GM19463 (cell line): ENCODE results near the gene ACSBG1.

Experiments
- ATAC-seq: cut with Tn5 transposase; IDR thresholded peaks from one replicate; pipeline ENCODE4 v1.9.1; 2021; ENCODE audit warnings: mild to moderate bottlenecking, moderate library complexity; ENCODE audit not compliant: unreplicated experiment

The ACSBG1 gene

DNA sequence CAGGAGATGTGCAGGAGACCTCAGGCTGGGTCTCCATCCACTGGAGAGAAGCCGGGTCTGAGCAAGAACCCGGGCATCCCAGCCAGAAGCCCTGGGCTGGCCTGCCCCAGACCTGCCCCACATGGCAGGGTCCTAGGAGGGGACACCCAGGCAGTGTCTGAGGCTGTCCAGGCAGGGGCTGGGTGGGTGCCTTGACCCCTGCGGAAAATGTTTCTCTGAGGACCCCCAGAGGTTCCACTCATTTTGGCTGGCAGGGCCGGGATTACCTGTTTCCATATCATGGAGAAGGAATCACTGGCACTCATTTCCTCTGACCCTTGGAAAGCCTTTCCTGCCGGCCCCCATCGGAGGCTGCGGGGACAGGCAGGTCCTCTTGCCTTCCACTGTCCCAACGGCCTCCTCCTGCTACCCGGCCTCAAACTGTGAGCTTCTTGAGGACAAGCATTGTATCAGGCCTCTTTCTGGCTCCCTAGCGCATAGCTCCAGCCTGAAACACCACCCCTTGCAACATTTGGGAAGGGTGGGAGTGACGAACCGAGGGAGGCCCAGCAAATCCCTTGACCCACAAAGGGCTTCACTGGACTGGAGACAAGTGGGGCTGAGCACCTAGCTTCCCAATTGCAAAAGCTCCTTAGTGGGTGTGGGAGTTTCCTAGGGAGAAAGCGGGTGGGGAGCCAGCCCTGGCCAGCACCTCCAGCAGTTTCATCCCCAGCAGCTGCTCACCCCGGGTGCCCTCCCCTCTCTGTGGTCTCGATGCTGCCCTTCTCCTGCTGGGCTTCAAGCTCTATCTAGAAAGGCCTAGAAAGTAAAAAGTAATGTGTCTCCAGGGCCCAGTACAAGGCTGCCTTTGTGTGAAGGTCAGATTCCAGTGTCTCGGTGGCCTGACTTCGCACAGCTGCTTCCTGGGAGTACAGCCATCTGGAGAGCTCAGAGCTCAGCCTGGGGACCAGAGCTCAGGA is 29.7 kb downstream of the ACSBG1 start:
- no peak for ATAC-seq

DNA sequence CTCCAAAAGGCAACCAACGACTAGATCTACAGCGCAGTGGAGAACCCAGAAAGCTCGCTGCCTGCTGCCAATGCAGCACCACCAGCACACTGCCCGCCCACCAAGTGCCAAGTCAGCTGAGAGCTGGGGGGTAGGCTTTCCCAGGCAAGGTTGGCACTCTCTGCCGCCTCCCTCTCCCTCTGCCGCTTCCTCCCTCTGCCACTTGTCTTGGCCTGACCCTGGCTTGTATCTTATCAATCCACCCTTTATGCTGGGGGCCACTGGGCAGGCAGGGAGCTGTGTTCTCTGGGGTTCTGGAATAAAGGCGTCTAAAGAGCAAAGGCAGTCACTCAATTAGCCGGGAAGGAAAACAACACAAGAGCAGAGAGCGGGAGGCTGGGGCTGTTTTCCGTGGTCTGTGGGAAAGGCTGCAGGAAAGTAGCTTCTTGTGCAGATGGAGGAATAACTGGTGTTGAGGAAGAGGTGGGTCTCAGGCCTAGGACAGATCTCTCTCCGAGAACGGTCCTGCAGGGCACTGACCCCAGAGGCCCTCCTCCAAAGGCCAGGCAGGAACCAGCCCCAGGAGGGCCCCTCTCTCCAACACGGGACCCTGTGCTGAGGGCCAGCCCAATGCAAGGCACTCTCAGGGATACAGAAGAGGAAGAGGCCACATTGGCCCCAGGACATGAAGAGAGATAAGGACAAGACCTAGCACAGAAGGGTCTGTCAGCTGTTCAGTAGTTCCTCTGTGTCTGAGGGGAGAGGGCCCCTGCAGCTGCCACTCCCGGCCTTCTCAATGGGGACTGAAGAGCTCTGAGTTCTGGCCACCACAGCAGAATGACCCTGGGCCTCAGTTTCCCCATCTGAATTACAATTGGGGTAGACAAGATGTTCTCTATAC is 30.8 kb downstream of the ACSBG1 start:
- no peak for ATAC-seq

DNA sequence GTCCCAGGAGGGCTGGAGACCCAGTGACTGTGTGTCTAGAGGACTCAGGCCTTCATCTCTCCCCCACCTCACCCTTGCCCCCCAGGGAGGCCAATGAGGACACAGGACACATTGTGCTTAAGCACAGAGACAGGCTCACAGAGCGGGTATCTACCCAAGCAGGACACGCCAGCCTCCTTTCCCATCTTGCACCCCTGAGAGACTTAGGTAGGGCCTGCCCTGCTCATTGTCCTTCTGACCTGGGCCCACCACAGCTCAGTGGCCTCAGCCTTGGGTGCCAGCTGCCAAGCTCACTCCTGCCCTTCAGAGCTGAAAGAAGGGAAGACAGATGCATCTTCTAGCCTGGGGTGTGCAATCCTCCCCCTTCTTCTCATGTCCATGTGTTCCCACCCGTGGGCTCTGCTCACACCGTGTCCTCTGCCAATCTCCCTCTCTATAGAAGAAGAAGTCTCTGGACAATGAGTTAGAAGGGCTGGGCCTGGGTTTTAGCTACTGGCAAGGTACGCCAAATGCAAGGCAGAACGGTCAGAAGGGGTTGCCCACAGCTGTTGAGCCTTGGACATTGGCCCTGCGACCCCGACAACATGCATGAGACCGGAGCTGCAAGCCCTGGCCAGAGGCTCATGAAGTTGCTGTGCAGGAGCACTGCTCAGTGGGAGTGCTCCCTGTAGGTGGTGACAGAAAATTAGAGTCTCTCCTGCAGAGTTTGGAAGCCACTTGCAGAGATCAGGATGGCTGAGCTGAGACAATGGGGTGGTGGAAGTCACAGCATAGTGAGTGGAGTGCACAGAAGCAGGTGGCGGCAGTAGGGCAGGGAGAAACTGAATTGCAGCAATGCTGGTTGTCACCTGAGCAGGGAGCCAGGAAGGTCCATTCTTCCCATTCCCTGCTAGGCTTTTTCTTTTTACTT is 32.8 kb downstream of the ACSBG1 start:
- no peak for ATAC-seq

DNA sequence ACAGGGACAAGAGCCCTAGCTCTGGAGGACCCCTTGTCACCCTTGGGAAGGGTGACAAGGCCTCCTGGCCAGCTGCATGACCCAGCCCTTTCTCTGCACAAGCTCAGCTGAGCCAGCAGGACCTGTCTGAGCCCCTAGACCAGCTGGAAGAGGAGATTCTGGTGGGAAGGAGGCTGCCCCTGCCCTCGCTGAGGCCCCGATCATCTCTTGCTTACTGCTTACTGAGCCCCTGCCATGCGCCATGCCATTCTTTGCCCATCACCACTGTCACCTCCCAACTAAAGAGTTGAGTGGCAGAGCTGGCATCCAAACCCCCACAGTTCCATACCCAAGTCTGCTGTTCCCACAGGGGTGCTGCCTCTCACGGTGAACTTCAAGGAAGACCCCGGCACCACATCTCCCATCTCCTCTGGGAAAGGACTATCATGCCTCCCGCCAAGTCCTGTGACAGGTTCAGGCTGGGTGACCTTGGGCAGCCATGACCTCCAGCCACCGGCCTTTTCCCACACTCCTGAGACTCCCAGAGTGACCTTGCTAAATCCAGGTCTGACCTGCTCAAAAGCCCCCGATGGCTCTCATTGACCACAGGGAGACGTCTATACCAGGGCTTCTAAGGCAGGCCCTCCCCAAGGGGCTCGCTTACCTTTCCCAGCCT is 34.0 kb downstream of the ACSBG1 start:
- ATAC-seq = no peak

DNA sequence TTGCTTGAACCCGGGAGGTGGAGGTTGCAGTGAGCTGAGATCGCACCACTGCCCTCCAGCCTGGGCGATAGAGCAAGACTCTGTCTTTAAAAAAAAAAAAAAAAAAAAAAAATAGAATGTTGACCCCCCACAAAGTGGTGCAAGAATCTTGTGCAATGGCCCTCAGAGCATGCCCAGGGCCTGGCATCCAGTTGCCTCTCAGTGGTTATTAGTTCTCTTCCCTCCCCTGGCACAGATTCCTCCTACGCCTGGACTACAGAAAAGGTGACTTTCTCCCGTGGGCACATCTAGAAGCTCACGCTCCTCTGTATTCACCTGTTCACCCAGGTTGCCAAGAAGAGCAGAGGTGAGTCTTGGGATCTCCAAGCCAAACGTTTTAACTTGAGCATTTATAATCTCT is 36.7 kb downstream of the ACSBG1 start:
- ATAC-seq = no peak

- no peak for ATAC-seq
Measured at GRCh38 chr15:78195735-78196201, 38.6 kb downstream of the ACSBG1 start.

GRCh38 chr15:78194568-78194925 is 39.8 kb downstream of the ACSBG1 start:
- no peak for ATAC-seq

DNA sequence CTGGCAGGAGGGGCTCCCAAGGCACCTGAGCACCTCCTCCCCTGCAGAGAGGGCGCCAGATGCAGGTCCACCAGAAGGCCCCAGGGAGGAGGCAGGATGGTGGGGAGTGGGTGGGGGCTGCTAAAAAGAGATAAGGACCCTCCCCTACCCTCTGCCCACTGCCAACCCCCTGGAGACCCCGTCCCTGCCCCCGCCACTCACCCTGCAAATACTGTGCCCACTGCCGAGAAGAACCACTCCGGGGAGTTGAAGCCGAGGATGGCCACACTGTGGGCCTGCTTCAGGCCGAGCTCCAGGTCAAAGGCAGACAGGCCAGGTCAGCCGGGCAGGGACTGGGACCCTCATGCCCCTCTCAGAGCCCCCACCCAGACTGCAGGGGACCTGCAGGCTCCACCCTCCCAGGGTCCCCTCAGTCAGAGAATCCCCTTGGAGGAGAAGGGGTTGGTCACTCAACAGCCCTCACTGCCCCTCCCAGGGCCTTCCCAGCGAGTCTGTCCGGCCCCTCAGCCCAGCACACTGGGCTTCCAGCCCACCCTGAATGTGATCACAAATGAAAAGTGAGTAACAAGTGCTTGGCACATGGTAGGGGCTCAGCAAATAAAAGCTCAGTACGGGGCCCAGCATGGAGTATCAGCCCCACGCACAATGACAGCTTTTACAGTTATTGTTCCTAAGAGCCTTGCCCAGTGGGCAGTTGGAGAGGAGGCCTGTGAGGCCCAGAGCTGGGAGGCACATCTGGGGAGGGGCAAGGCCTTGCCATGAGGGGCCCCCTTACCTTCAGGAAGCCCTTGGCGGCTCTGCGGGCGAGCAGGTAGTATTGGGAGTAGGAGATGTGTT is 40.4 kb downstream of the ACSBG1 start:
- ATAC-seq = no peak

- no peak for ATAC-seq
Measured at GRCh38 chr15:78192826-78193594, 41.4 kb downstream of the ACSBG1 start.

DNA sequence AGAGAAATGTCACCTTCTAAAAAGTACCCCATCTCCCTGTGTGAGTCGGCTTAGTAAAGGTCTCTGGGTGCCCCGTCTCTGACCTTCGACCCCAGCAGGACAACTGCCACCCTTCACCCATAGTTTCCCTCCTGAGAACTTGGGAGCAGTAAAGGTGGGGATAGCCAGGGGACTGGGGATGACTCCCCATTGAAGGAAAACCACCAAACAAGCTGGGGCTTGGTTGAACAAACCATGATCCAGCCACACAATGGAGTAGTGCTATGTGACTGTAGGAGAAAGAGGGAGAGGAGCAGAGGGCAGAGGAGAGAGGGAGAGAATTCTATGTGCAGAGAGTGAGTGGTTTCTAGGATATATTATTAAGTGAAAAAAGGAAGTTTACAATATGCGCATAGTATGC is 51.5 kb downstream of the ACSBG1 start:
- no peak for ATAC-seq

DNA sequence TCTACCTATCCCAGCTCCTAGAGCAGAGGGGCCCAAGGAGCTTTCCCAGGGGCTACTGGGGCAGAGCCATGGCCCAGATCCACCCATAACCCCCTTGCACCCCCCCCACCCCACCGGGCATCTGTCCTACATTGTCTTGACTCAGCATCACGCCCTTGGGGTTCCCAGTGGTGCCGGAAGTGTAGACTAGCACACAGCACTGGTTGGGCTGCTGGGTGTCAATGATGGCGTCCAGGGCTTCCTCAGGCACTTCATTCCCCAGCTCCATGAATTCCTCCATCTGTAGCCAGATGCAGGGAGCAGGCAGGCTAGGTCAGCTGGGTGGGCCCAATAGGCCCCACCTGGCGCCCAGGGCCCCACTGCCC is 52.0 kb downstream of the ACSBG1 start:
- ATAC-seq = no peak

DNA sequence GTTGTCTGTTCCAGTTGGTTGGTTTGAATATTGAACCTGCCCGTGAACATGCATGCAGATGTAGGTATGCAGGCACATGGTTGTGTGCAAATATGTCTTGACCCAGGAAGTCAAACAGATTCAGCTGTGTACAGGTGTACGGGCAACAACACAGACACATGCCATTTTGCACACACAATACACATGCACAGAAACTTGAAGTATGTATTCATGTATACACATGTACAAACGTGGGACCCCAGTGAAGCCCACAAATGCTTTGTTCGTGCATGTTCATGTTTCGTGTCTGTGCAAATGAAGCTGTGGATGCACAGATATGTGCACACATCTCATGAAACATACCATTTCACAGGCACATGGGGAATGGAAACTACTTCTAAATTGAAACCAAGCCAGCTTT is 54.5 kb downstream of the ACSBG1 start:
- no peak for ATAC-seq

GRCh38 chr15:78179286-78179840 is 55.0 kb downstream of the ACSBG1 start:
- no peak for ATAC-seq

- no peak for ATAC-seq
Measured at GRCh38 chr15:78178064-78178463, 56.3 kb downstream of the ACSBG1 start.

- no peak for ATAC-seq
Measured at GRCh38 chr15:78177447-78177873, 56.9 kb downstream of the ACSBG1 start.

GRCh38 chr15:78175330-78175729 is 59.0 kb downstream of the ACSBG1 start:
- ATAC-seq = no peak

- no peak for ATAC-seq
Measured at GRCh38 chr15:78174401-78174800, 60.0 kb downstream of the ACSBG1 start.

- no peak for ATAC-seq
Measured at GRCh38 chr15:78171864-78172472, 62.4 kb downstream of the ACSBG1 start.
